ENCODE measurements around the gene CTXND1. TPM values are rescaled to one million over a fixed set of nuclear protein-coding genes. Genes with fewer than 3 reads are reported as not detected.

CTXND1 gene
- total and polyA plus RNA-seq, 2 of the 8 experiments (the other 6 are each of a cell fraction or from before 2014, with no cell fraction given) = 0.03 TPM; not detected in 1

GRCh38 chr15:80160570-80161156 lies 91.3 kb downstream of the CTXND1 start:
- POLR2A ChIA-PET (ENCODE audit: partially characterized antibody) = interaction anchor here (1.2 to 1.5 kb wide), 2 partner anchors 11 to 101 kb away, joined by 4 to 6 read pairs; partner anchors contain the start of gene ZFAND6

More at GRCh38 chr15:80160570-80161156, 91.3 kb downstream of the CTXND1 start:
- CTCF ChIA-PET (ENCODE audit: partially characterized antibody) = interaction anchor here (1.2 to 1.5 kb wide), 4 partner anchors 13 to 72 kb away, joined by 3 to 7 read pairs (median 5); no protein-coding TSS in a partner anchor
- Histone ChIP-seq H3K27me3 (replicated peaks in 1 of 4; ENCODE audit: control insufficient read depth in 3 of 4, extremely low read depth in 1 of 4, insufficient read depth in 3 of 4, low read length in 3 of 4) (no peaks in the 10 kb centered on the region), H3K4me1 (replicated peaks in 1 of 4; ENCODE audit: control insufficient read depth in 3 of 4, insufficient read depth in 4 of 4, low read length in 3 of 4) (no peaks in the 10 kb centered on the region; a peak in 2 of 7 replicates), H2BK20ac (ENCODE audit: low read length) (no peak overlapping the region), H3K36me3 (ENCODE audit: control insufficient read depth in 2 of 4, insufficient read depth in 4 of 4, low read length in 3 of 4) (peaks cover 2 to 11% (median 4%) of the 10 kb centered on the region in 4 experiments; a peak in 4 of 8 replicates), H3K9me3 (ENCODE audit: insufficient read depth in 2 of 2, low read depth in 1 of 2, low read length in 1 of 2) (no peaks in the 10 kb centered on the region), H4K20me1 (replicated peaks in 1 of 2; ENCODE audit: control insufficient read depth in 1 of 2, insufficient read depth in 2 of 2, low read length in 2 of 2) (no peaks in the 10 kb centered on the region), H3K79me1 (ENCODE audit: low read depth, low read length) (no peaks in the 10 kb centered on the region), H3K4ac (replicated peaks; ENCODE audit: insufficient read length, low read depth, low read length) (no peak overlapping the region), H2BK15ac (ENCODE audit: low read length) (no peak overlapping the region), H2AFZ (ENCODE audit: low read length) (no peak overlapping the region), H4K5ac (ENCODE audit: insufficient read length, low read depth, low read length) (no peak overlapping the region), H3K4me2 (ENCODE audit: insufficient read depth in 1 of 2, low read depth in 2 of 2, low read length in 2 of 2) (no peak overlapping the region), H3K56ac (replicated peaks; ENCODE audit: insufficient read length, low read depth, low read length) (no peak overlapping the region), H3K23me2 (ENCODE audit: low read depth, low read length) (no peaks in the 10 kb centered on the region), H3K18ac (ENCODE audit: extremely low read depth, low read length) (no peak overlapping the region), H2BK120ac (replicated peaks; ENCODE audit: low read depth, low read length) (no peak overlapping the region), H2BK12ac (ENCODE audit: low read depth, low read length) (no peak overlapping the region), H2AK5ac (ENCODE audit: low read depth, low read length) (no peak overlapping the region), H4K8ac (ENCODE audit: extremely low read depth, insufficient read depth, low read length) (no peak overlapping the region), H4K91ac (replicated peaks; ENCODE audit: insufficient read length, low read length) (no peak overlapping the region), H3K27ac (ENCODE audit: low read depth, low read length) (no peak overlapping the region), H3K9ac (replicated peaks in 1 of 4; ENCODE audit: extremely low read depth in 1 of 4, low read depth in 3 of 4, low read length in 3 of 4) (no peak overlapping the region), H3K79me2 (ENCODE audit: control insufficient read depth in 1 of 2, insufficient read depth in 2 of 2, low read length in 2 of 2) (no peaks in the 10 kb centered on the region), H3K14ac (ENCODE audit: insufficient read length) (no peak overlapping the region), H3K23ac (ENCODE audit: insufficient read length) (no peak overlapping the region), H3K4me3 (ENCODE audit: extremely low read depth in 1 of 4, insufficient read depth in 2 of 4, low read depth in 3 of 4, low read length in 4 of 4) (no peak overlapping the region), H2BK5ac (ENCODE audit: low read depth, low read length) (peak overlapping the region; percentile 49; the same call in 1 of the 2 replicates)
- no peak for FAIRE-seq
- 92% methylated on average over 7 of the region's 7 CpGs; no CpG with 5 or more reads in 1 of the 2 experiments for WGBS, 2 experiments (ENCODE audit: extremely low coverage in 1 of 2, insufficient coverage in 1 of 2, insufficient read length in 1 of 2, insufficient replicate concordance in 2 of 2, low coverage in 1 of 2, low lambda C conversion rate in 2 of 2, missing lambda C conversion rate in 1 of 2)
- DNase-seq (ENCODE audit: low read depth in 1 of 2, low spot score in 2 of 2) = no peak
- TF ChIP-seq JUND (IDR thresholded peaks at IDR 0.05; ENCODE audit: low read length) = no peak
- 0 out of 2 replicates have a peak, but pooled peaks have one; percentile 24 for TF ChIP-seq BACH1 (IDR thresholded peaks at IDR 0.05; ENCODE audit: low read length)
- no peak for TF ChIP-seq JUN (IDR thresholded peaks at IDR 0.05; ENCODE audit: low read depth, low read length)

All from H1 (cell line).